IMR-90 (cell line): ENCODE measurements around the gene RHOXF2.
"Not testable (repeated sequence)": the region's sequence is repeated elsewhere in the genome, so short reads cannot be mapped to it uniquely, and the experiment has no call there.

Experiments
- BHLHE40 ChIP-seq: fragments of 150-350 bp; IDR thresholded peaks from 2 replicates; pipeline ENCODE4 v1.6.1; 2016; ENCODE audit warnings: mild to moderate bottlenecking, low read depth, low read length
- MAFK ChIP-seq: IDR thresholded peaks from 2 replicates; pipeline ENCODE4 v1.6.1; 2012; ENCODE audit warnings: low read depth, low read length, improper control_type of control experiment
- MXI1 ChIP-seq: IDR thresholded peaks from 2 replicates; pipeline ENCODE4 v1.6.1; 2012; ENCODE audit warnings: low read depth, mild to moderate bottlenecking, low read length, moderate library complexity, borderline replicate concordance
- POLR2A ChIP-seq: IDR thresholded peaks from 2 replicates; pipeline ENCODE4 v1.6.1; 2012; ENCODE audit warnings: mild to moderate bottlenecking, low read depth, low read length
- RAD21 ChIP-seq: IDR thresholded peaks from 2 replicates; pipeline ENCODE4 v1.6.1; 2012; ENCODE audit warnings: low read length, improper control_type of control experiment
- RFX5 ChIP-seq: IDR thresholded peaks from 2 replicates; pipeline ENCODE4 v1.8.0; 2012; ENCODE audit warnings: low read depth, mild to moderate bottlenecking, low read length, moderate library complexity
- SMC3 ChIP-seq: fragments of 150-350 bp; IDR thresholded peaks from 2 replicates; pipeline ENCODE4 v1.6.1; 2016; ENCODE audit warnings: low read depth, mild to moderate bottlenecking, antibody characterized with exemption, low read length, moderate library complexity
- TF ChIP-seq, protein P1 (sequence below): conservative IDR thresholded peaks from 2 replicates; pipeline ENCODE4 v1.5.1; 2012; ENCODE audit warnings: mild to moderate bottlenecking, low read depth, low read length, improper control_type of control experiment
- TF ChIP-seq, protein P2 (sequence below): fragments of 150-350 bp; IDR thresholded peaks from 2 replicates; pipeline ENCODE4 v1.6.1; 2017; ENCODE audit warnings: mild to moderate bottlenecking, antibody characterized with exemption, low read length, low read depth

DNA sequence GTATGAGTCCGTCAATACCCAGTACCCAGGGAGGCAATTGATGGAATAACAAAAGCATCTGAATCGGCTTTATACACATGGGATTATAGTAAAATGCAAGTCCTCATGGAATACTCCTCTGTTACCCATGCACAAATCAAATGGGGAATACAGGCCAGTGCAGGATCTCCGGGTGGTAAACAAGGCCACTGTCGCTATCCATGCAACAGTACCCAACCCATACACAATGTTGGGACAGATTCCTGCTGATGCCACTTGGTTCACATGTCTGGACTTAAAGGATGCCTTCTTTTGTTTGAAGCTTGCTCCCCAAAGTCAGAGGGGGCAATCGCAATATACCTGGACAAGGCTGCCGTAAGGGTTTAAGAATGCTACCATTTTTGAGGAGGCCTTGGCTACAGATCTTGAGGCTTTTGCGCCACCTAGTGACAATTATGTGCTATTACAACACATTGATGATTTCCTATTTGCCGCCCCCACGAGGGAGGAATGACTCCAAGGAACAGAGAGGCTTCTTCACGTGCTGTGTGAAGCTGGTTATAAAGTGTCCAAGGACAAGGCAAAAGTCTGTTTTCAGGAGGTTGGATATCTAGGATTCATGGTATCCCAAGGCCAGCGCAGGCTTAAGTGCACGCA lies 8.2 kb upstream of the RHOXF2 start:
- TF ChIP-seq, protein P1, sequence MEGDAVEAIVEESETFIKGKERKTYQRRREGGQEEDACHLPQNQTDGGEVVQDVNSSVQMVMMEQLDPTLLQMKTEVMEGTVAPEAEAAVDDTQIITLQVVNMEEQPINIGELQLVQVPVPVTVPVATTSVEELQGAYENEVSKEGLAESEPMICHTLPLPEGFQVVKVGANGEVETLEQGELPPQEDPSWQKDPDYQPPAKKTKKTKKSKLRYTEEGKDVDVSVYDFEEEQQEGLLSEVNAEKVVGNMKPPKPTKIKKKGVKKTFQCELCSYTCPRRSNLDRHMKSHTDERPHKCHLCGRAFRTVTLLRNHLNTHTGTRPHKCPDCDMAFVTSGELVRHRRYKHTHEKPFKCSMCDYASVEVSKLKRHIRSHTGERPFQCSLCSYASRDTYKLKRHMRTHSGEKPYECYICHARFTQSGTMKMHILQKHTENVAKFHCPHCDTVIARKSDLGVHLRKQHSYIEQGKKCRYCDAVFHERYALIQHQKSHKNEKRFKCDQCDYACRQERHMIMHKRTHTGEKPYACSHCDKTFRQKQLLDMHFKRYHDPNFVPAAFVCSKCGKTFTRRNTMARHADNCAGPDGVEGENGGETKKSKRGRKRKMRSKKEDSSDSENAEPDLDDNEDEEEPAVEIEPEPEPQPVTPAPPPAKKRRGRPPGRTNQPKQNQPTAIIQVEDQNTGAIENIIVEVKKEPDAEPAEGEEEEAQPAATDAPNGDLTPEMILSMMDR = not testable (repeated sequence)
- not testable (repeated sequence) for TF ChIP-seq MXI1, POLR2A, BHLHE40, RAD21, RFX5, MAFK, SMC3
- TF ChIP-seq, protein P2, sequence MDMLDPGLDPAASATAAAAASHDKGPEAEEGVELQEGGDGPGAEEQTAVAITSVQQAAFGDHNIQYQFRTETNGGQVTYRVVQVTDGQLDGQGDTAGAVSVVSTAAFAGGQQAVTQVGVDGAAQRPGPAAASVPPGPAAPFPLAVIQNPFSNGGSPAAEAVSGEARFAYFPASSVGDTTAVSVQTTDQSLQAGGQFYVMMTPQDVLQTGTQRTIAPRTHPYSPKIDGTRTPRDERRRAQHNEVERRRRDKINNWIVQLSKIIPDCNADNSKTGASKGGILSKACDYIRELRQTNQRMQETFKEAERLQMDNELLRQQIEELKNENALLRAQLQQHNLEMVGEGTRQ = not testable (repeated sequence)
